GM19035 (cell line): ENCODE results near the gene GSS.

Experiments used
- ATAC-seq: cut with Tn5 transposase; IDR thresholded peaks from one replicate; pipeline ENCODE4 v1.9.1; 2021; ENCODE audit not compliant: unreplicated experiment

GSS gene

GRCh38 chr20:34949120-34949519 is 6.5 kb downstream of the GSS start:
- ATAC-seq, result no peak

GRCh38 chr20:34948030-34948429 is 7.6 kb downstream of the GSS start:
- ATAC-seq, result no peak

GRCh38 chr20:34947336-34947735 is 8.3 kb downstream of the GSS start:
- no peak for ATAC-seq

GRCh38 chr20:34946661-34947060 is 8.9 kb downstream of the GSS start:
- ATAC-seq, result no peak

- no peak for ATAC-seq
Observed at GRCh38 chr20:34945315-34946077, 10.1 kb downstream of the GSS start.

- no peak for ATAC-seq
Observed at GRCh38 chr20:34943808-34944567, 11.6 kb downstream of the GSS start.

- ATAC-seq, result no peak
Observed at GRCh38 chr20:34942301-34942700, 13.3 kb downstream of the GSS start.

GRCh38 chr20:34941226-34941625 is 14.4 kb downstream of the GSS start:
- no peak for ATAC-seq

GRCh38 chr20:34940081-34940481 is 15.5 kb downstream of the GSS start:
- no peak for ATAC-seq

GRCh38 chr20:34938466-34939163 is 17.0 kb downstream of the GSS start:
- ATAC-seq, result no peak

- no peak for ATAC-seq
Observed at GRCh38 chr20:34931771-34932170, 23.8 kb downstream of the GSS start.

GRCh38 chr20:34928411-34928810 is 27.2 kb downstream of the GSS start:
- ATAC-seq, result no peak

- no peak for ATAC-seq
Observed at GRCh38 chr20:34927736-34928135, 27.9 kb downstream of the GSS start.

GRCh38 chr20:34926581-34926980 is 29.0 kb downstream of the GSS start:
- no peak for ATAC-seq

GRCh38 chr20:34925981-34926380 is 29.6 kb downstream of the GSS start:
- ATAC-seq, result no peak

GRCh38 chr20:34925341-34925740 is 30.3 kb downstream of the GSS start:
- no peak for ATAC-seq

GRCh38 chr20:34923414-34923813 is 32.2 kb downstream of the GSS start:
- ATAC-seq, result no peak

GRCh38 chr20:34922654-34923381 is 32.8 kb downstream of the GSS start:
- ATAC-seq, result no peak

GRCh38 chr20:34921436-34921835 is 34.2 kb downstream of the GSS start:
- no peak for ATAC-seq

GRCh38 chr20:34920055-34920454 is 35.6 kb downstream of the GSS start:
- no peak for ATAC-seq

- ATAC-seq, result no peak
Observed at GRCh38 chr20:34916774-34917354, 38.7 kb downstream of the GSS start.
